Upper lobe of left lung (tissue), 6 donors: ENCODE measurements around the gene LEMD1. TPM values are rescaled to one million over a fixed set of nuclear protein-coding genes. Genes with fewer than 3 reads are reported as not detected.

Experiments
- ATAC-seq, 2 donors: fragments of 200-7000 bp; cut with Tn5 transposase; one replicate each; pipeline ENCODE4 v1.9.1; 2022; ENCODE audit warnings: mild to moderate bottlenecking in 2 of 2, moderate library complexity in 2 of 2; ENCODE audit not compliant: low FRiP score in 2 of 2
- DNase-seq, 2 donors: peaks; one replicate each; pipeline ENCODE4 v3.0.0-alpha.2; 2019 to 2020
- H3K27ac ChIP-seq, 4 donors: fragments of 200-600 bp; sonication (generic); one replicate each; pipeline ENCODE4 v1.5.1; 2016 to 2019
- H3K27me3 ChIP-seq, 4 donors: fragments of 200-600 bp; sonication (generic); one replicate each; pipeline ENCODE4 v1.5.1; 2017 to 2019
- H3K36me3 ChIP-seq, 4 donors: fragments of 200-600 bp; sonication (generic); one replicate each; pipeline ENCODE4 v1.5.1; 2016 to 2019
- H3K4me1 ChIP-seq, 4 donors: fragments of 200-600 bp; sonication (generic); one replicate each; pipeline ENCODE4 v1.5.1; 2018 to 2019
- H3K4me3 ChIP-seq, 4 donors: fragments of 200-600 bp; sonication (generic); one replicate each; pipeline ENCODE4 v1.5.1; 2017 to 2019; ENCODE audit warnings: mild to moderate bottlenecking in 2 of 4, moderate library complexity in 1 of 4
- H3K9me3 ChIP-seq, 4 donors: fragments of 200-600 bp; sonication (generic); one replicate each; pipeline ENCODE4 v1.5.1; 2018 to 2019
- CTCF ChIP-seq, 6 experiments: fragments of 450-650 bp in 4 of 6; fragments of 200-600 bp in 2 of 6; sonication (generic) in 2 of 6; IDR thresholded peaks; one replicate each; pipeline ENCODE4 v1.5.1; 2016 to 2019; ENCODE audit warnings: antibody characterized with exemption in 6 of 6
- EP300 ChIP-seq, 4 donors: sonication (generic); formaldehyde crosslinking; IDR thresholded peaks; one replicate each; pipeline ENCODE4 v1.5.1; 2017; ENCODE audit warnings: antibody characterized with exemption in 4 of 4, control low read depth in 2 of 4
- POLR2A ChIP-seq, 4 donors: fragments of 450-650 bp; IDR thresholded peaks; one replicate each; pipeline ENCODE4 v1.5.1; 2016 to 2017; ENCODE audit warnings: antibody characterized with exemption in 4 of 4, mild to moderate bottlenecking in 2 of 4
- POLR2AphosphoS5 ChIP-seq, 2 donors: sonication (generic); formaldehyde crosslinking; IDR thresholded peaks; one replicate each; pipeline ENCODE4 v1.5.1; 2017; ENCODE audit warnings: antibody characterized with exemption in 2 of 2
- WGBS, 2 donors: methylation state at CpG; one replicate each; pipeline ENCODE4 v1.1.5; 2017 to 2018; 5-methylcytosine and 5-hydroxymethylcytosine counted together
- total RNA-seq, 6 donors: library from RNA; depleted of rRNA in 4 of 6; stranded (reverse); fragments of >200 nt in 4 of 6; gene quantifications; one replicate each; pipeline versions ENCODE4 v1.1.0 to v1.2.1, GENCODE V29; 2016 to 2021
- donor health status: DM: no; HTN: no; CAD: no; lungs with moderate emphysema.
- donor health status: DM: no; HTN: yes; CAD: no; lungs with severe emphysema.

The LEMD1 gene
- total RNA-seq, 6 donors from 2014 or later: 1.1 to 14.7 (median 1.7) TPM; not detected in 2

DNA sequence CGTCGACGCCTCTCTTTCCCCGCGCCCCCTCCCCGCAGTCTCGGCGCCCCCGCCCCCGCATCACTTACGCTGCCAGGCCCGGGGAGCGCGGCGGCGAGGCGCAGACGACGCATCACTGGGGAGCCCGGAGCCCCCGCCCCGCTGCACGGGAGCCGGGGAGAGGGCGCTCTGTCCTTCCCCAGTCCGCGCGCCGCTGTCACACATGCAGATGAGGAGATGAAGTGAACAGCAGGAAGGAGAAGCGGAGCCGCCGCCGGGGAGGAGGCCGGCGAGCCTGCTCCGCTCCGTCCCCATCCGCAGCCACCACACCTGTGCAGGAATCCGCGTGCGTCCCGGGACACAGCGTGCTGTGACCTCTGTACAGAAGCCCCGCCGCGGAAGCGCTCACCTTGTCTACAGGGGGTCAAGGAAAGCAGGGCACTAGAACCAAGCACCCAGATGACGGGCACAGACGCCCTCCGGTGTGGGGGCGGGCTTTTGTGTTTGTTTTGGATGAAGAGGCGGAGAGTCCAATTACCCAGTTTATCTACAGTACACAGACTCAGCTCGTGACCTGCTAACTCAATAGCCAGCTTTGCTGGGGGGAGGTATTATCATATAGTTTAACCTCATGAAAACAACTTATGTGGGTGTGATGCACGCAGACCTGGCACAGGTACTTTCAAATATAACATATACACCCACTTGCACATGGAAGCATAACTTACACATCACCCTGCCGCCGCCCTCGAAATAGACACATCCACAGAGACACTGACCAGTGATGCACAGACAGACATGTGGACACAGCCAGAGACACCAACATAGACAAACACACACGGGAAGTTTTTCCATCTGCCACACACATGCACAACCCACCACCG, 77.6 kb downstream of the LEMD1 start:
- Histone ChIP-seq H3K4me1 (peaks cover 13 to 15% (median 15%) of the 10 kb centered on the region in 4 donors), H3K27ac (no peak overlapping the region), H3K9me3 (no peaks in the 10 kb centered on the region), H3K27me3 (peaks cover 2 to 21% (median 14%) of the 10 kb centered on the region in 4 donors), H3K36me3 (no peaks in the 10 kb centered on the region), H3K4me3 (peak overlapping the region in 3 of 4 donors; percentile 25 to 44 (median 40))
- TF ChIP-seq EP300 (IDR thresholded peaks at IDR 0.05) (no peak), POLR2AphosphoS5 (IDR thresholded peaks at IDR 0.05) (no peak), POLR2A (IDR thresholded peaks at IDR 0.05) (no peak), CTCF (IDR thresholded peaks at IDR 0.05) (no peak)
- 26 to 28% methylated on average over 15 to 21 of the region's 59 CpGs for WGBS, 2 donors
- peak in 1 of 2 donors; percentile 86 for DNase-seq
- ATAC-seq: peak in 1 of 2 donors; percentile 44

- Histone ChIP-seq H3K27me3 (peaks cover 2 to 21% (median 14%) of the 10 kb centered on the region in 4 donors), H3K4me3 (peak overlapping the region in 3 of 4 donors; percentile 25 to 44 (median 40)), H3K9me3 (no peaks in the 10 kb centered on the region), H3K36me3 (no peaks in the 10 kb centered on the region), H3K27ac (no peak overlapping the region), H3K4me1 (peaks cover 13 to 15% (median 14%) of the 10 kb centered on the region in 4 donors)
- TF ChIP-seq POLR2AphosphoS5 (IDR thresholded peaks at IDR 0.05): no peak
- no peak for TF ChIP-seq POLR2A (IDR thresholded peaks at IDR 0.05)
- TF ChIP-seq CTCF (IDR thresholded peaks at IDR 0.05): peak in 2 of 6 experiments; percentile 12 to 32
- no peak for TF ChIP-seq EP300 (IDR thresholded peaks at IDR 0.05)
- 6 to 10% methylated on average over 9 of the region's 63 CpGs for WGBS, 2 donors
- peak in 1 of 2 donors; percentile 86 for DNase-seq
- peak in 1 of 2 donors; percentile 24 for ATAC-seq
Measured at GRCh38 chr1:205343431-205344065, 78.3 kb downstream of the LEMD1 start.

DNA sequence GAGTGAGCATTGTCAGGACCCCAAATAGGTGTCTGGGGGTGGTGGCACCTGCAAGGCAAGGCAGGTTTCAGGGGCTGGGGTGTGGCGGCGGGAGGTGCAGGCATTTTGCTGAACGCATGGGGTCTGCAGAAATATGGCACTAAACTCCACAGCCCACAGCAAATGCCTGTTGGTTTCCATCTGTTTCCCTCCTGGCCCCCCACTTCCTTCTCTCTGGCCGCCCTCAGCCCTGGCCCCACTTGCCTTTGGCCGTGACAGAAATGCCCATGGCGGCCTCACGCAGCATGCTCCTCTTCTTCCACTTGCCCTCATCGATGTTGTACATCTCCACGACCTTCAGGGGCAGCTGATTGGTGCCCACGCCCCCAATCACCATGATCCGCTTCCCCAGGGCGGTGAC, 78.9 kb downstream of the LEMD1 start:
- TF ChIP-seq CTCF (IDR thresholded peaks at IDR 0.05) (no peak), POLR2A (IDR thresholded peaks at IDR 0.05) (no peak)
- WGBS, 2 donors: 69 to 80% methylated on average over 6 to 11 of the region's 12 CpGs
- Histone ChIP-seq H3K4me1 (peaks cover 13 to 15% (median 14%) of the 10 kb centered on the region in 4 donors), H3K4me3 (peak overlapping the region in 1 of 4 donors; percentile 44), H3K36me3 (no peaks in the 10 kb centered on the region), H3K27me3 (peaks cover 2 to 21% (median 14%) of the 10 kb centered on the region in 4 donors), H3K9me3 (no peaks in the 10 kb centered on the region), H3K27ac (no peak overlapping the region)
- DNase-seq (no peak), ATAC-seq (no peak)

GRCh38 chr1:205340676-205341075, 81.2 kb downstream of the LEMD1 start:
- peaks cover 2 to 21% (median 14%) of the 10 kb centered on the region in 4 donors for H3K27me3 ChIP-seq
- H3K4me3 ChIP-seq: no peak overlapping the region
- peaks cover 13 to 15% (median 14%) of the 10 kb centered on the region in 4 donors for H3K4me1 ChIP-seq
- DNase-seq: no peak
- 95 to 100% methylated on average over 1 of the region's 1 CpG for WGBS, 2 donors
- no peak for ATAC-seq
- no peaks in the 10 kb centered on the region for H3K9me3 ChIP-seq
- H3K27ac ChIP-seq: no peak overlapping the region
- no peaks in the 10 kb centered on the region for H3K36me3 ChIP-seq
- TF ChIP-seq EP300 (IDR thresholded peaks at IDR 0.05) (no peak), POLR2A (IDR thresholded peaks at IDR 0.05) (no peak), CTCF (IDR thresholded peaks at IDR 0.05) (no peak), POLR2AphosphoS5 (IDR thresholded peaks at IDR 0.05) (no peak)
